ENCODE measurements around the gene MRNIP. TPM values are rescaled to one million over a fixed set of nuclear protein-coding genes. Genes with fewer than 3 reads are reported as not detected.
A peak's percentile ranks its signal among the peaks of the same experiment; 100 is the strongest.

The MRNIP gene
- total and polyA plus RNA-seq, 2 experiments from 2014 or later = 28.8 to 57.5 TPM

DNA sequence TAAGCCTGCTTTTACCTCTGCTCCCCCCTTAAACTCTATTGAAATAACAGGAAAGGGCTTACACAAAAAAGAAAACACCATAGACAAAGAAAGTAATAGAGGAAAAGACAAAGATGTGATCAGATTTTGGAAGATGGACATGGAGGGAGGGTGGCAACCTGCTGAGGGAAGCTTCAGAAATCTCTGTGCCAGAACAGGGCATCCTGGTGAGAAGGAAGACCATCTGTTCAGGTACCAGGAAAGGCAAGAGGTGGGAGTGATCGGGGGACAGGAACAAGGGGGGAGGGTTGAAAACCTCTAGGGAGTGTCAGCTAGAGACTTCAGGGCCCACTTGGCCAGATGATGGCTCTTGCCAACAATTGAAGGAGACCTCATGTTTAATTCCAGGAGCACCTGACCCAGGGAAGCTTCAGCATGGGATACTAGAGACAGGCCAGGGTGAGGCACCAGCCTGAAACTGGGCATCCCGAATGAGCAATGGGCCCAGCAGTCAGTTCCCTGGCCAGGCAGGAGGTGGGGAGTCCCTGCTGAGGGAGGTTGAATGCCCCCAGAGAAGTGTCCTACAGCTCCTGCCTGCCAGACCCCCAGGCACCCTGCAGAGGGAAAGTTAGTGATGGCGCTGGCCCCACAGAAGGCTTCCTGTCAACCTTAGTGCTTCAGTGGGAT, 29.7 kb downstream of the MRNIP start:
- Histone ChIP-seq H3K9me3 (ENCODE audit: low read depth) (no peaks in the 10 kb centered on the region), H3K4me1 (ENCODE audit: low read depth) (no peaks in the 10 kb centered on the region), H3K36me3 (peaks cover 64% of the 10 kb centered on the region), H3K4me3 (no peak overlapping the region), H3K27ac (no peak overlapping the region), H3K27me3 (no peaks in the 10 kb centered on the region)
- TF ChIP-seq, protein P1, sequence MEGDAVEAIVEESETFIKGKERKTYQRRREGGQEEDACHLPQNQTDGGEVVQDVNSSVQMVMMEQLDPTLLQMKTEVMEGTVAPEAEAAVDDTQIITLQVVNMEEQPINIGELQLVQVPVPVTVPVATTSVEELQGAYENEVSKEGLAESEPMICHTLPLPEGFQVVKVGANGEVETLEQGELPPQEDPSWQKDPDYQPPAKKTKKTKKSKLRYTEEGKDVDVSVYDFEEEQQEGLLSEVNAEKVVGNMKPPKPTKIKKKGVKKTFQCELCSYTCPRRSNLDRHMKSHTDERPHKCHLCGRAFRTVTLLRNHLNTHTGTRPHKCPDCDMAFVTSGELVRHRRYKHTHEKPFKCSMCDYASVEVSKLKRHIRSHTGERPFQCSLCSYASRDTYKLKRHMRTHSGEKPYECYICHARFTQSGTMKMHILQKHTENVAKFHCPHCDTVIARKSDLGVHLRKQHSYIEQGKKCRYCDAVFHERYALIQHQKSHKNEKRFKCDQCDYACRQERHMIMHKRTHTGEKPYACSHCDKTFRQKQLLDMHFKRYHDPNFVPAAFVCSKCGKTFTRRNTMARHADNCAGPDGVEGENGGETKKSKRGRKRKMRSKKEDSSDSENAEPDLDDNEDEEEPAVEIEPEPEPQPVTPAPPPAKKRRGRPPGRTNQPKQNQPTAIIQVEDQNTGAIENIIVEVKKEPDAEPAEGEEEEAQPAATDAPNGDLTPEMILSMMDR (IDR thresholded peaks at IDR 0.05; ENCODE audit: low read depth, low read length) = no peak
- no peak for DNase-seq (ENCODE audit: low read depth in 1 of 2, low spot score in 1 of 2)

DNA sequence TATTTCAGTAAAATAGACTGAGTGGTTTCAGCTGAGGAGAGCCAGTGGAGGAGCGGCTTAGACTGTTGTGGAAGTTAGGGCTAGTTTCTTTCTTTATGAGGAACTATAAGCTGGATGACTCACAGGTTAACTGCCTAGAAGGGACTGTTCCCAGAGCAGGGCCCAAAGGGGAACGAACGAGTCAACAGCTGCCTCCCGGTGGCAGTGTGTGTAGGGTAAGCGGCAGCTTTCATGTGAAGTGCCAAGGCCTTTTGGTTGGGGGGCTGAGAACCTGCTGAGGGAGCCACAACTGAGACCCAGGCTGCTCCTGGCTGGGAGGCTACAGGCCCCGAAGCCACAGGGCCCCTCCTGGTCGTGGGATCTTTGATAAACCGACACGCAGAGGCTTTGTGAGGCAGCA, 30.9 kb downstream of the MRNIP start:
- DNase-seq (ENCODE audit: low read depth in 1 of 2, low spot score in 1 of 2) = no peak

DNA sequence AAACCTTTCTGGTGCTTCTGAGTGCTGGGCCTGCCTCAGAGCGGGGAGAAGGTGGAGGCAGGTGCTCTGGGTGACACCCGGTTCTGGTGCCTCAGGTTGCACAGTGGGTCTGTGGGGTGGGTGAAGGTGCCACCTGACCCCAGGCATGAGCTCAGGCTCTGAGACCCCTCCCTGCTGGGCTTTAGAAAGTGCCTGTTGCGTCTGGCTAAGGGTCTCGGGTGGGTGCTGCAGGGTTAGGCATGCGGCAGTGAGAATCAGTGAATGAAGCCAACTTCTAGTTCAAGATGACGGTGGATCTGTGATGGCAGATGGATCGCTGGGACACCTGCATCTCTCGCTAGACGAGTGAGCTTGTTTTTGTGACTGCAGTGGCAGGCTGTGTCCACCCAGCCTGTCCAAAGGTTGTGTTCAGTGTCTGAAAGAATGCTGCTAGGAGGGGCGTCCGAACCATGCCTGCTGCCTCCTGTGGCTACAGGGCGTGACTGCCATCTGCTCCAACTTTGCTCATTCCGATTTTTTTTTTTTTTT, 32.9 kb downstream of the MRNIP start:
- H3K4me1 ChIP-seq (ENCODE audit: low read depth) = peaks cover 8% of the 10 kb centered on the region
- H3K27me3 ChIP-seq = no peaks in the 10 kb centered on the region
- TF ChIP-seq, protein P1 (IDR thresholded peaks at IDR 0.05; ENCODE audit: low read depth, low read length) = no peak
- peaks cover 47% of the 10 kb centered on the region for H3K36me3 ChIP-seq
- H3K4me3 ChIP-seq = no peak overlapping the region
- H3K27ac ChIP-seq = no peak overlapping the region
- H3K9me3 ChIP-seq (ENCODE audit: low read depth) = no peaks in the 10 kb centered on the region
- no peak for DNase-seq (ENCODE audit: low read depth in 1 of 2, low spot score in 1 of 2)

More for the DNA sequence above, 30.9 kb downstream of the MRNIP start:
- no peaks in the 10 kb centered on the region for H3K4me1 ChIP-seq (ENCODE audit: low read depth)
- no peak overlapping the region for H3K4me3 ChIP-seq
- H3K9me3 ChIP-seq (ENCODE audit: low read depth) = no peaks in the 10 kb centered on the region
- peak overlapping the region; percentile 6 for H3K27ac ChIP-seq
- TF ChIP-seq, protein P1 (IDR thresholded peaks at IDR 0.05; ENCODE audit: low read depth, low read length) = no peak
- peaks cover 56% of the 10 kb centered on the region for H3K36me3 ChIP-seq
- H3K27me3 ChIP-seq = no peaks in the 10 kb centered on the region

DNA sequence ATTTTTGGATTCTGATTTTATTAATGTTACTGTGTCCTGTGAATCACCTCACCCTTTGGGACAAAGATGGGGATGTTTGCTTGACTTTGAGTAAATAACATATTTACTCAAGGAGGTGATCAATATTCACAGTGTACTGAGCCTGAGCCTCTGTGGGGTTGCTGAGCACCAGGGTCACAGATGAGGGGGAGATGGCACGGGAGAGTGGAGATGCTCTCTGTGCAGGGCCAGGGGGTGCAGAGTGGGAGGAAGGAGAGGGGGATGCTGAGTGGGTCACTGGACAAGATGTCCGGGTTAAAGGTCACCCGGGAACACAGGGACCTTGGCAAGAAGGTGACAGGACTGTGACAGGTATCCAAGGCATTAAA, 33.9 kb downstream of the MRNIP start:
- no peak overlapping the region for H3K27ac ChIP-seq
- H3K27me3 ChIP-seq = no peaks in the 10 kb centered on the region
- peaks cover 42% of the 10 kb centered on the region for H3K36me3 ChIP-seq
- TF ChIP-seq, protein P1 (IDR thresholded peaks at IDR 0.05; ENCODE audit: low read depth, low read length) = no peak
- H3K9me3 ChIP-seq (ENCODE audit: low read depth) = no peaks in the 10 kb centered on the region
- DNase-seq (ENCODE audit: low read depth in 1 of 2, low spot score in 1 of 2) = no peak
- H3K4me3 ChIP-seq = no peak overlapping the region
- H3K4me1 ChIP-seq (ENCODE audit: low read depth) = peaks cover 13% of the 10 kb centered on the region

DNA sequence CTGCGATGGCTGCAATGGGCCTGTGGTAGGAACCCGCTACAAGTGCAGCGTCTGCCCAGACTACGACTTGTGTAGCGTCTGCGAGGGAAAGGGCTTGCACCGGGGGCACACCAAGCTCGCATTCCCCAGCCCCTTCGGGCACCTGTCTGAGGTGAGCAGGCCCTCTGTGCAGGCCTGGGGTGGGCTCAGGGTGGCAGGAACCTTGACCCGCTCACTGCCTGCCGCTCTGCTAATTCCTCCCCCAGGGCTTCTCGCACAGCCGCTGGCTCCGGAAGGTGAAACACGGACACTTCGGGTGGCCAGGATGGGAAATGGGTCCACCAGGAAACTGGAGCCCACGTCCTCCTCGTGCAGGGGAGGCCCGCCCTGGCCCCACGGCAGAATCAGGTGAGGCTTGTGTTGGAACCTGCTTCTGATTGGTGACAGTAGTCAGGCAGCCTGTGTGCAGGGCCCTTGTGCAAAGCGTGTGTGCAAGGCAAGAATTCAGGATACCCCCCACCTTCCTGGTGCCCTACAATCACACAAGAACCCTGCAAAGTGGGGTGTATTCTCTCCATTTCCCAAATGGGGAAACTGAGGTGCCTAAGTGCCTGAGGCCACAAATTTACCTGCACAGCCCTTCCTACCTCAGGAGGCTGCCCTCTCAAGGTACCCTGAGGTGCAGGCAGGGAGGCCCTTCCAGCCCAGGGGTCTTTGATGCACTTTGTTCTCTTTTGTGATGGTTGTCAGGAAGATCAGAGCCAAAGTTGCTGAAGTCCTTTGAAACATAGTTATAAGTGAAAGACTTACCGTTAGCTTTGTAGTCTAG, 34.5 kb downstream of the MRNIP start:
- H3K36me3 ChIP-seq = peaks cover 41% of the 10 kb centered on the region
- peaks cover 16% of the 10 kb centered on the region for H3K4me1 ChIP-seq (ENCODE audit: low read depth)
- no peak overlapping the region for H3K27ac ChIP-seq
- no peak for DNase-seq (ENCODE audit: low read depth in 1 of 2, low spot score in 1 of 2)
- no peaks in the 10 kb centered on the region for H3K27me3 ChIP-seq
- TF ChIP-seq, protein P1 (IDR thresholded peaks at IDR 0.05; ENCODE audit: low read depth, low read length) = no peak
- no peak overlapping the region for H3K4me3 ChIP-seq
- H3K9me3 ChIP-seq (ENCODE audit: low read depth) = no peaks in the 10 kb centered on the region
